K562 (cell line): ENCODE data around the gene ADD1. TPM values are rescaled to one million over a fixed set of nuclear protein-coding genes. Genes with fewer than 3 reads are reported as not detected.

Experiments
- ATAC-seq: fragments of 200-7000 bp; cut with Tn5 transposase; 3 replicates; pipeline ENCODE4 v1.9.1; 2020; ENCODE audit warnings: moderate library complexity
- BruUV-seq: library from RNA; stranded (reverse); fragments of 400-500 nt; replicated peaks from 2 replicates; lab custom pipeline; 2021; lab: Mats Ljungman, UMichigan
- CTCF ChIA-PET: fragments of 300-600 bp; formaldehyde crosslinking; extraction: SDS; loops from one replicate; lab custom pipeline; 2021; ENCODE audit warnings: low intra/inter-chr PET ratio; lab: Yijun Ruan, JAX
- POLR2A ChIA-PET: fragments of 300-600, 350-650 bp; sonication (Branson Sonifier 250); formaldehyde crosslinking; extraction: SDS; loops from one replicate; lab custom pipeline; 2021; ENCODE audit warnings: antibody characterized with exemption, inconsistent platforms; lab: Yijun Ruan, JAX
- DNase-seq, 4 experiments: peaks; one replicate each; pipeline versions ENCODE4 v3.0.0 to v3.0.0-alpha.2; 2011 to 2018; ENCODE audit warnings: low spot score in 3 of 4, mixed read lengths in 3 of 4; ENCODE audit errors: extremely low read depth in 1 of 4
- FAIRE-seq: peaks from 2 replicates; lab custom pipeline; 2011; peaks lifted over from hg19 to GRCh38; lab: Jason Lieb, UNC
- H2AFZ ChIP-seq: 2 replicates; pipeline ENCODE4 v1.6.0; 2011; ENCODE audit warnings: low read depth, low read length, control low read depth, inconsistent platforms
- H3K27ac ChIP-seq: fragments of 200-600 bp; 3 replicates; pipeline ENCODE4 v1.8.0; 2011; ENCODE audit warnings: low read depth, mild to moderate bottlenecking, control low read depth, inconsistent platforms, low read length, moderate library complexity, mixed read lengths; ENCODE audit errors: extremely low read depth
- H3K27me3 ChIP-seq, 2 experiments: fragments of 300-600 bp in 1 of 2; 2 replicates in 1 of 2; 3 replicates in 1 of 2; pipeline versions ENCODE4 v1.6.0 to v1.8.0; 2011; ENCODE audit warnings: inconsistent platforms in 2 of 2, low read length in 2 of 2, mild to moderate bottlenecking in 1 of 2, mixed read lengths in 1 of 2, moderate library complexity in 1 of 2; ENCODE audit not compliant: control insufficient read depth in 2 of 2, insufficient read depth in 2 of 2
- H3K36me3 ChIP-seq: fragments of 300-600 bp; 3 replicates; pipeline ENCODE4 v1.8.0; 2011; ENCODE audit warnings: mild to moderate bottlenecking, low read length, inconsistent platforms; ENCODE audit not compliant: control insufficient read depth, insufficient read depth
- H3K4me1 ChIP-seq, 2 experiments: fragments of 200-600 bp in 1 of 2; replicated peaks in 1 of 2; 2 replicates in 1 of 2; 3 replicates in 1 of 2; pipeline versions ENCODE4 v1.5.1 to v1.8.0; 2011; ENCODE audit warnings: inconsistent platforms in 2 of 2, low read length in 2 of 2, mild to moderate bottlenecking in 1 of 2, mixed read lengths in 1 of 2, moderate library complexity in 1 of 2; ENCODE audit not compliant: control insufficient read depth in 2 of 2, insufficient read depth in 2 of 2
- H3K4me2 ChIP-seq: 2 replicates; pipeline ENCODE4 v1.6.1; 2011; ENCODE audit warnings: low read length, control low read depth, inconsistent platforms, mixed read lengths; ENCODE audit not compliant: insufficient read depth
- H3K4me3 ChIP-seq: fragments of 200-600 bp; sonication (generic), shearing (Covaris generic); 2 replicates; pipeline ENCODE4 v1.5.1; 2016; ENCODE audit warnings: control low read depth, inconsistent platforms
- H3K79me2 ChIP-seq: fragments of 200-600 bp; 3 replicates; pipeline ENCODE4 v1.8.0; 2011; ENCODE audit warnings: low read length, inconsistent platforms; ENCODE audit not compliant: control insufficient read depth, insufficient read depth
- H3K9ac ChIP-seq, 2 experiments: 2 replicates each; pipeline versions ENCODE4 v1.6.0 to v1.6.1; 2011; ENCODE audit warnings: low read depth in 2 of 2, low read length in 2 of 2, control low read depth in 1 of 2, inconsistent platforms in 1 of 2, mild to moderate bottlenecking in 1 of 2, mixed read lengths in 1 of 2; ENCODE audit not compliant: insufficient read depth in 1 of 2
- H3K9me1 ChIP-seq: one replicate; pipeline ENCODE4 v1.6.0; 2011; ENCODE audit warnings: inconsistent platforms, mild to moderate bottlenecking, low read length, moderate library complexity; ENCODE audit not compliant: control insufficient read depth, insufficient read depth
- H3K9me3 ChIP-seq: replicated peaks from 2 replicates; pipeline ENCODE4 v1.5.1; 2011; ENCODE audit warnings: low read depth, low read length, inconsistent platforms; ENCODE audit not compliant: control insufficient read depth, insufficient read depth
- H4K20me1 ChIP-seq: replicated peaks from 2 replicates; pipeline ENCODE4 v1.6.1; 2011; ENCODE audit warnings: low read length, inconsistent platforms, mixed read lengths; ENCODE audit not compliant: control insufficient read depth, insufficient read depth
- E2F8 ChIP-seq: fragments of 450-650 bp; IDR thresholded peaks from 2 replicates; pipeline ENCODE4 v1.7.1; 2018; ENCODE audit warnings: mild to moderate bottlenecking, low read depth; ENCODE audit not compliant: partially characterized antibody
- KLF16 ChIP-seq: IDR thresholded peaks from 2 replicates; pipeline ENCODE4 v1.6.1; 2016; ENCODE audit warnings: antibody characterized with exemption
- POLR2A ChIP-seq: fragments of 450-650 bp; conservative IDR thresholded peaks from 2 replicates; pipeline ENCODE4 v1.6.1; 2016
- RBFOX2 ChIP-seq: fragments of 200-400 bp; formaldehyde crosslinking; IDR thresholded peaks from 2 replicates; pipeline ENCODE4 v1.6.1; 2017; ENCODE audit warnings: low read depth, mild to moderate bottlenecking, low read length, moderate library complexity
- RFX1 ChIP-seq: fragments of 450-650 bp; IDR thresholded peaks from 2 replicates; pipeline ENCODE4 v1.6.1; 2016; ENCODE audit warnings: mild to moderate bottlenecking, moderate library complexity
- ZBTB33 ChIP-seq: sonication (generic); formaldehyde crosslinking; IDR thresholded peaks from 2 replicates; pipeline ENCODE4 v1.8.1; 2023; ENCODE audit warnings: mild to moderate bottlenecking, missing genetic modification reagents
- ZEB2 ChIP-seq: fragments of 450-650 bp; IDR thresholded peaks from 2 replicates; pipeline ENCODE4 v1.6.1; 2016
- ZFX ChIP-seq: sonication (generic); formaldehyde crosslinking; IDR thresholded peaks from 2 replicates; pipeline ENCODE4 v1.8.0; 2022; ENCODE audit warnings: mild to moderate bottlenecking, missing genetic modification reagents, moderate library complexity
- WGBS: fragments of 100-300 bp; shearing (Covaris generic); methylation state at CpG from one replicate; pipeline ENCODE4 v1.1.6; 2016; ENCODE audit warnings: low coverage, mixed read lengths; ENCODE audit not compliant: insufficient coverage; ENCODE audit errors: missing lambda C conversion rate; 5-methylcytosine and 5-hydroxymethylcytosine counted together
- in situ Hi-C: fragments of 300-500 bp; cut with MboI; formaldehyde crosslinking; loops from 4 replicates; pipeline ENCODE4 v1.15.0; 2018; ENCODE audit warnings: inconsistent platforms, mixed read lengths
- intact Hi-C: fragments of 100-400 bp; cut with micrococcal nuclease; formaldehyde crosslinking; loops from 2 replicates; pipeline ENCODE4 v1.14.2; 2022
- polyA plus RNA-seq, 8 experiments: library from polyadenylated mRNA; depleted of rRNA in 4 of 8; stranded (reverse) in 5 of 8; unstranded in 3 of 8; fragments of >200 nt; fragmentation: Nextera tagmentation in 2 of 8; fragmentation: Illumina TruSeq in 1 of 8; extraction: Ambion mirVana in 2 of 8; extraction: Trizol in 1 of 8; gene quantifications; 2 replicates each; pipeline versions ENCODE4 v1.2.1 to v1.2.3, GENCODE V29; 2011 to 2014; ENCODE audit warnings: inconsistent platforms in 1 of 8, missing spikeins in 1 of 8
- total RNA-seq, 7 experiments: library from RNA; depleted of rRNA in 6 of 7; stranded (reverse); fragments of >200 nt in 6 of 7; fragmentation: Illumina TruSeq in 2 of 7; extraction: Trizol in 2 of 7; gene quantifications; 2 replicates each; pipeline versions ENCODE4 v1.2.1 to v1.2.3, GENCODE V29; 2011 to 2021; ENCODE audit warnings: low replicate concordance in 1 of 7

ADD1 gene
- total and polyA plus RNA-seq, 9 of the 15 experiments (the other 6 are each of a cell fraction or from before 2014, with no cell fraction given): 17.5 to 153 (median 74.0) TPM

- peak; percentile 78; the same call in 1 of the 2 replicates for TF ChIP-seq ZBTB33
- TF ChIP-seq RFX1: no peak
- TF ChIP-seq ZFX (CRISPR knock-in tag): peak; percentile 33
Measured at GRCh38 chr4:2936773-2937145, 93.1 kb downstream of the ADD1 start (continued).

GRCh38 chr4:2937146-2937857, 93.7 kb downstream of the ADD1 start:
- Histone ChIP-seq H3K9ac (peak overlapping the region in 1 of 2 experiments; percentile 72; a peak in 2 of 4 replicates), H3K9me3 (no peaks in the 10 kb centered on the region), H3K36me3 (peaks cover 62% of the 10 kb centered on the region), H2AFZ (no peak overlapping the region), H3K27ac (peak overlapping the region; percentile 68; the same call in 2 of the 3 replicates), H3K9me1 (no peaks in the 10 kb centered on the region), H3K79me2 (peaks cover 28% of the 10 kb centered on the region; the same call in 2 of the 3 replicates), H3K4me3 (no peak overlapping the region), H3K4me2 (no peak overlapping the region), H4K20me1 (peaks cover 17% of the 10 kb centered on the region; the same call in 1 of the 2 replicates), H3K4me1 (peaks cover 17 to 58% of the 10 kb centered on the region in 2 experiments; a peak in 4 of 5 replicates), H3K27me3 (no peaks in the 10 kb centered on the region)
- no peak for FAIRE-seq
- WGBS: 75% methylated on average over 17 of the region's 23 CpGs
- ChIA-PET CTCF (no interaction called here), POLR2A (interaction anchor here (0.7 to 2.7 kb wide), 4 partner anchors 10 to 46 kb away, joined by 3 to 30 read pairs (median 4); partner anchors contain the start of genes GRK4 and NOP14)
- intact Hi-C loops: no loop called here
- in situ Hi-C loops: no loop called here
- no TSS peak for BruUV-seq
- no peak for ATAC-seq
- DNase-seq: no peak
- TF ChIP-seq RBFOX2 (peak; percentile 27; the same call in 1 of the 2 replicates), E2F8 (peak; percentile 35), POLR2A (peak; percentile 56), KLF16 (no peak), ZEB2 (no peak)
